Right ventricle myocardium inferior (tissue), 1 donor: ENCODE measurements around the gene ZNF444. TPM values are rescaled to one million over a fixed set of nuclear protein-coding genes. Genes with fewer than 3 reads are reported as not detected.
"Not testable (repeated sequence)": the region's sequence is repeated elsewhere in the genome, so short reads cannot be mapped to it uniquely, and the experiment has no call there.

Experiments used
- ATAC-seq: fragments of 200-7000 bp; cut with Tn5 transposase; one replicate; pipeline ENCODE4 v1.9.1; 2020; ENCODE audit warnings: mild to moderate bottlenecking, moderate library complexity
- DNase-seq: peaks from one replicate; pipeline ENCODE4 v3.0.0; 2021; ENCODE audit errors: missing footprints
- intact Hi-C: fragments of 100-400 bp; cut with DNase I; formaldehyde crosslinking; loops from one replicate; pipeline ENCODE4 v1.11.0; 2022
- total RNA-seq: library from RNA; stranded (reverse); fragmentation: NEBNext Ultra II Directional; extraction: Animal tissue kit (Norgen Biotek cat#: 25700); gene quantifications from one replicate; pipeline ENCODE4 v1.2.1, GENCODE V29; 2021
- donor health status: DM: no; HTN: yes; CAD: no; lungs with severe emphysema.

Gene ZNF444
- total RNA-seq, 1 donor from 2014 or later: 29.1 TPM

GRCh38 chr19:56158170-56158757, 17.2 kb downstream of the ZNF444 start:
- ATAC-seq: no peak
- DNase-seq: no peak
- intact Hi-C loops: no loop called here

- no peak for DNase-seq
- intact Hi-C loops: no loop called here
- ATAC-seq: no peak
These were observed 18.0 kb downstream of the ZNF444 start for GRCh38 chr19:56159009-56159559.

DNA sequence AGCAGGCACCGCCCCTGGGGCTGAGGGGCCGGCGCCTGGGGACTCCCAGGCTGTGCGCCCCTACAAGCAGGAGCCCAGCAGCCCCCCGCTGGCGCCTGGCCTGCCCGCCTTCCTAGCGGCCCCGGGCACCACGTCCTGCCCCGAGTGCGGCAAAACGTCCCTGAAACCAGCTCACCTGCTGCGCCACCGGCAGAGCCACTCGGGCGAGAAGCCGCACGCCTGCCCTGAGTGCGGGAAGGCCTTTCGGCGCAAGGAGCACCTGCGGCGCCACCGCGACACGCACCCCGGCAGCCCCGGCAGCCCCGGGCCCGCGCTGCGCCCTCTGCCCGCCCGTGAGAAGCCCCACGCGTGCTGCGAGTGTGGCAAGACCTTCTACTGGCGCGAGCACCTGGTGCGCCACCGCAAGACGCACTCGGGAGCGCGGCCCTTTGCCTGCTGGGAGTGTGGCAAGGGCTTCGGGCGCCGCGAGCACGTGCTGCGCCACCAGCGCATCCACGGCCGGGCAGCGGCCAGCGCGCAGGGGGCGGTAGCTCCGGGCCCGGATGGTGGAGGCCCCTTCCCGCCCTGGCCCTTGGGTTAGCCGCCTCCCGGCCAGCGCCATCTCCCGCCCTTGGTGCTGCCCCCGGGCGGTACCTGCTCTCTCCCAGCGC, 18.7 kb downstream of the ZNF444 start:
- DNase-seq (no peak), ATAC-seq (no peak)
- intact Hi-C loops: no loop called here

DNA sequence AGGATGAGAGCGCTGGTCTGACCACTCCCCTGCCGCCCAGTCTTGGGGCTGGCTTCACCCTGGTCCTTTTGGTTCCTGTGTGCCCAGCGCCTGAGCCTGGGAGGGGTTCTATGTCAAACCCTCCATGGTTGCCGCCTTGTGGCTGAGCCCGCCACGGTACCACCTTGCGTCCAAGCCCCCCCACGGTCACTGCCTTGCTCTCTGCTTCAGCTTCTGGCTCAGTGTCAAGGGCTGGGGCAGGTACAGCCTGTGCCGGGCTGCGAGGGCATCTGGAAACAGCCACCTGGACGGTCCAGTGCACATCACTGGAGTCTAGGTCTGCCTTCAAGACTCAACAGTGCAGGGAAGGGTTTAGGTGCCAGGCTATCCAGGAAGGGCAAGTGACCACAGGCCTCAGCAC, 20.4 kb downstream of the ZNF444 start:
- intact Hi-C loops: no loop called here
- no peak for ATAC-seq
- DNase-seq: no peak

- ATAC-seq: no peak
- intact Hi-C loops: no loop called here
- no peak for DNase-seq
These were observed 21.2 kb downstream of the ZNF444 start for GRCh38 chr19:56162258-56162657.

DNA sequence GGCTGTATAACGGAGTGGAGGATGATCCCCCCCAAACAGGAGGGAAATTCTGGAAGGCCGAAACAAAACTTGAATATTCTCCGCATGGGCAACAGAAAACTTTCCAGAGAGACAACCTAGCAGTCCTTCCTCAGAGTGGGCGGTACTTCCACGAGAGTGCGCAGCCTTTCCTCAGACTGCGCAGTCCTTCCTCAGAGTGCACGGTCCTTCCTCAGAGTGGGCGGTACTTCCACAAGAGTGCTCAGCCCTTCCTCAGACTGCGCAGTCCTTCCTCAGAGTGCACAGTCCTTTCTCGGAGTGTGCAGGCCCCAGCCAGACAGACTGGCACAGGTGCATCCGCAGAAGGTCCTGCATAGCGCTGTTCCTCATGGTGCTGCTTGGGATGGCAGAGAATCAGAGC, 22.0 kb downstream of the ZNF444 start:
- DNase-seq: no peak
- intact Hi-C loops: no loop called here
- ATAC-seq: no peak

GRCh38 chr19:56167064-56167578, 26.0 kb downstream of the ZNF444 start:
- ATAC-seq (no peak), DNase-seq (no peak)
- intact Hi-C loops: no loop called here

DNA sequence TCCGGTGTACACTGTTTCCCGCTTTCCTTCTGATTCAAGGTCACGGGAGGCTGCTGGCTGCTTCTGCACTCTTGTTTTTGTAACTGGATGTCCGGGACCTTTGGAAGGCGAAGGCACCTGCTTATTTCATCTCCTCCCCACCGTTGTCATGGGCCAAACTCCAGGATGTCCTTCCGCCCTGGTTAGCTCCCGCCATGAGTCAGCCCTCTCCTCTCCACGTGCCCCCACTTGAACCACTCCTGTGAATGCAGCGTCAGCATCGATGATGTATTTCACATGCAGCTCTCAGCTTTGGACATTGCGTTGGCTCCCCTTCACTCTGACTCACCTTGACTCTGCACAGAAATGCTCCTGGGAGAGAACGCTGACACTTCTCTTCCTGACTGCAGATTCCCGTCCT, 29.2 kb downstream of the ZNF444 start:
- intact Hi-C loops: loop anchor here (2.0 kb wide), 1 partner anchor 89 kb away; no protein-coding TSS in a partner anchor
- ATAC-seq (no peak), DNase-seq (no peak)

DNA sequence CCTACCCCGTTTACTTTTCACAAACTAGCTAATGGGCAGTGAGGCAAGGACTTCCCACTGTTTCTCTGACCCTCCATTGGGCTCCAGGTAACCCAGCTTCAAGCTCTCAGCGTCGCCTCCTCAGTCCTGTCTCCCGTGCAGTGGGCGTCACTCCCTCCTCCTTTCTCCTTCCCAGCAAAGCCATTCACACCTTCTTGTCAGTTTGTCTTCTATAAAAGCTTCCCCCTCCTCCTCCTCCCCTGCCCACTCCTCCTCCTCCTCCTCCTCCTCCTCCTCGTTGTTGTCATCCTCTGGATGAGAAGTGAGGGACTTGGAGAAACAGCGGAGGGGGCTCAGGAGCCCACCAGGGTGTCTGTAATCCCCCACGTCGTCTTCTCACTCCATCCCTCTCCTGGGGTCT, 33.0 kb downstream of the ZNF444 start:
- ATAC-seq: no peak
- intact Hi-C loops: no loop called here
- no peak for DNase-seq

GRCh38 chr19:56174550-56174949, 33.5 kb downstream of the ZNF444 start:
- intact Hi-C loops: no loop called here
- DNase-seq (no peak), ATAC-seq (no peak)

DNA sequence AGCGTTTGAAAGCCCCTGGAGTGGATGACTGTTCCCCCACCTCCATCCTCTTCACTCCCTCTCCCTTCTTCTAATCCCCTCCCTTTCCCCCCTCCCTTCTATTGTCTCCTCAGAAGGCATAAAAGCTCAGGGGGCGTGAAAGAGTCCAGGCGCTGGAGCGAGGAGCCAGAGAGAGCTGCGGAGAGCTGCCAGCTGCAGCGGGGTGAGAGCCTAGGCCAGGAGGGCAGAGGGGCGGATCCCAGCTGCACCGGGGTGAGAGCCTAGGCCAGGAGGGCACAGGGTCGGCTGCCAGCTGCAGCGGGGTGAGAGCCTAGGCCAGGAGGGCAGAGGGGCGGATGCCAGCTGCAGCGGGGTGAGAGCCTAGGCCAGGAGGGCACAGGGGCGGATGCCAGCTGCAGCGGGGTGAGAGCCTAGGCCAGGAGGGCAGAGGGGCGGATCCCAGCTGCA, 34.8 kb downstream of the ZNF444 start, which contains the start of gene GALP:
Gene GALP, plus strand, starts transcription at position 148 of the 447 bp plus-strand sequence. CDS start 1,101 bp downstream, outside the sequence.
- ATAC-seq, DNase-seq, intact Hi-C loops: not testable (repeated sequence)

- ATAC-seq, DNase-seq, intact Hi-C loops: not testable (repeated sequence)
These were observed 35.2 kb downstream of the ZNF444 start for GRCh38 chr19:56176310-56176709.

DNA sequence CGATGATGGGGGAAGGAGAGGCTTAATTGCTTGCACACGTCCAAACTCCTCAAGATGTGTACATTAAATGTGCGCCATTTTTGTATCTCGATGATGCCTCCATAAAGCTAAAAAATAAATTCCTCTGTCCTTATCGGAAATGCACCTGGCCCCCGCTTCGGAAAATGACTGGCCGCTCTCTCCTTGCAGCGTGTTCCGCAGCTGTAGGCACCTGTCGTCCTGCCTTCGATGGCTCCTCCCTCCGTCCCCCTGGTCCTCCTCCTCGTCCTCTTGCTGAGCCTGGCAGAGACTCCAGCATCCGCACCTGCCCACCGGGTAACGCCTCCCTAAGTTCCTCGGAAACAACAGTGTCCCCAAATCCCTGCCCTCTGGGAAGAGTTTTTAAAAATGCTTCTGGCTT, 35.8 kb downstream of the ZNF444 start:
- intact Hi-C loops: no loop called here
- no peak for ATAC-seq
- DNase-seq: no peak

- DNase-seq (no peak), ATAC-seq (no peak)
- intact Hi-C loops: no loop called here
These were observed 36.6 kb downstream of the ZNF444 start for GRCh38 chr19:56177564-56178243.

DNA sequence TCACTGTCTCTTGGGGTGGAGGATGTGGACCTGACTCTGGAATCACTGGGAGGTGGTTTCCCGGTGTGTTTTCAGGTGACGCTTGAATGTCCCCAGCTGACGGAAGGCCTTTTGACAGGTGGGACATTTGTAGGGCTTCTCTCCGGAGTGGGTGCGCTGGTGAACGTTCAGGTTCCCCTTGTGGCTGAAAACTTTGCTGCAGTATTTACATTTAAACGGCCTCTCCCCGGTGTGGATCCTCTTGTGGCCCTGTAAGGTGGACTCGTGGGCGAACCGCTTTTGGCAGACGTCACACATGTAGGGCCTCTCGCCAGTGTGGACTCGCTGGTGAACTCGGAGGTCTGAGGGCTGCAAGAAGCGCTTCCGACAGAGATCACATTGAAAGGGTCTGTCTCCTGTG, 48.7 kb downstream of the ZNF444 start:
- intact Hi-C loops: no loop called here
- ATAC-seq: no peak
- no peak for DNase-seq

DNA sequence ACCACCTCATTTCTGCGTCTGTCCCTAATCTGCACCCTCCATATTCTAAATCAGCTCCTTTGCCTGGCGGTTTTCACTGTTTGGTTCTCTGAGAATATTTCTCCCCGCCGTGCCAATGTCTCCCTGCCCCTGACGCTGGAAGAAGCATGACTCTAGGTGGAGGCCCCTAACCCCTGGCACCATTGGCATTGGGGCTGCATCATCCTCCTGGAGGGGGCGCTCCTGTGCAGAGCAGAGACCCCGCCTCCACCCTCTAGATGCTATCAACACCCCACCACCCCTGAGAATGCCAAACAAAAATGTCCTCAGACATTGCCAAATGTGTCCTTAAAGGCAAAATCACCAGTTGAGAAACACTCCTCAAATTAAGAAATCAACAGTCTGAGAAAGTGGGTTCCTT, 50.0 kb downstream of the ZNF444 start:
- intact Hi-C loops: no loop called here
- DNase-seq (no peak), ATAC-seq (no peak)

DNA sequence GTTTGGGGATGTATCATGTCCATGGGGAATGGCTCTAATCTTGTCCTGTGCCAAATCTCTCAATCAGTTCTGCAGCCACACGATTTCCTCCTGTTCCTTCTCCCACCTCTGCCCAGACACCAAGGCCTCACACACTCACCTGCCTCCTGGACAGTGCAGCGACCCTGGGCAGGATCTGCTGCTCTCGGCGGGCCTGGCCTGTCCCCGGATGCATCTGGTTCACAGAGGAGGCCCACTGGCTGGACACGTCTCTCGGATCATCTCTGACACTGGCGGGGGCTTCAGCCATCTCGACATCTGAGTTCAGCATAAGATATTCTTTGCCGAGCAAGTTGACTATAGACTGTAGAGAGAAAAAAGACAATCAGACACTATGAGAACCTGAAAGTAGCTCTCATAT, 50.6 kb downstream of the ZNF444 start:
- no peak for ATAC-seq
- intact Hi-C loops: no loop called here
- DNase-seq: no peak

DNA sequence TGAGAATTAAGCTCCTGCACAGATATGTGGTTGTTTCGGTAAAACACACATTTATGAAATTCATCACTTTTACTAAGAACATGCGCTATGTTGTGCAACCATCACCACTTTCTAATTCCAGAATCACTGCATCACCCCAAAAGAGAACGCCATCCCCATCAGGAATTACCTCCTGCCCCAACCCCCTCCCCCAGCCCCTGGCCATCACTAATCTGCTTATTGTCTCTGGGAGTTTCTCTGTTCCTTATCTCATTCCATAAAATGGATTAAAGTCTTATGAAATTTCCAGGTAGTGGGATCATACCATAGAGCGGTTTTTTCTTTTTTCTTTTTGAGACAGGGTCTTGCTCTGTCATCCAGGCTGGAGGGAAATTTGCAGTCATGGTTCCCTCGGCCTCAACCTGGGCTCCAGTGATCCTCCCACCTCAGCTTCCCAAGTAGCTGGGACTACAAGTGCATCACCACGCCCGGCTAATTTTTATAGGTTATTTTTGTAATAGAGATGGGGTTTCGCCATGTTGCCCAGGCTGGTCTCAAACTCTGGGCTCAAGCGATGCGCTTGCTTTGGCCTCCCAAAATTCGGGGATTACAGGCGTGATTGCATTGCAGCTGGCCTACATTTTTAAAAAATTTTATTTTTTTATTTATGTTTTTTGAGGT, 53.0 kb downstream of the ZNF444 start:
- ATAC-seq (no peak), DNase-seq (no peak)
- intact Hi-C loops: no loop called here

- ATAC-seq, intact Hi-C loops, DNase-seq: not testable (repeated sequence)
These were observed 56.6 kb downstream of the ZNF444 start, which contains the start of gene ZSCAN5B for GRCh38 chr19:56197646-56198045. TSS of gene ZSCAN5B (minus strand) at chr19:56197783. CDS start at chr19:56193052, 4,731 bp downstream.
